ENCODE data around the gene ROPN1L. TPM values are rescaled to one million over a fixed set of nuclear protein-coding genes. Genes with fewer than 3 reads are reported as not detected.

ROPN1L gene
- total and polyA plus RNA-seq, 4 donors = 12.0 to 34.8 (median 27.2) TPM

DNA sequence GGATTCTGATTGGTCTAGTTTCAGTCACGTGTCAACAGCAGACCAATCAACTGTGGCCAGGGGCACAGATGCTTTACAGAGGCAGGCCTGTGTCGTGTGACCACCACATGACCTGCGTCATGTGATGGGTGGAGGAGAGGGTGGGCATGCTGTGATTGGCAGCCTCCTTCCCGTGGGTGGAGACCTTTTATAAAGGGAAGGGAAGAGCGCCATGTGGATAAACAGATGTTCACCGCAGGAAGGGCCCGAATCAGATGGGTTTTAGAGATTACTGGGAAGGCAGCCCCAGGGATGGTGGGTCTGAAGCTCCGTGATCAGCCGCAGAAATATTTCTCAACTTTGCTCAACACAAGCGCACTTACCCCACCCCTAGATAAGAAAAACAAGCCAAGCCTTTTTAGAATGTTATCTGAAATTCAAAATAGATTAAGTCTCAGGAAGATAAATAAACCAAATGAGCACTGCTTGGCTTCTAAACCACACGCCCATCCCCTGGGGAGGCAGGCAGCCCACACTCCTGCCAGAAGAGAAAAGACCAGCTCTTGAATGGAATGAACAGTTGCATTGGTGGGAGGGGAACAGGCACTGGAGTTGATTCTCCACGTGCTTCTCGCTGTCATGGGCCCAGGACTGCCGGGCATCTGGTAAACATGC is 43.6 kb downstream of the ROPN1L start:
- peak in 1 of 3 donors; percentile 41 for DNase-seq

DNA sequence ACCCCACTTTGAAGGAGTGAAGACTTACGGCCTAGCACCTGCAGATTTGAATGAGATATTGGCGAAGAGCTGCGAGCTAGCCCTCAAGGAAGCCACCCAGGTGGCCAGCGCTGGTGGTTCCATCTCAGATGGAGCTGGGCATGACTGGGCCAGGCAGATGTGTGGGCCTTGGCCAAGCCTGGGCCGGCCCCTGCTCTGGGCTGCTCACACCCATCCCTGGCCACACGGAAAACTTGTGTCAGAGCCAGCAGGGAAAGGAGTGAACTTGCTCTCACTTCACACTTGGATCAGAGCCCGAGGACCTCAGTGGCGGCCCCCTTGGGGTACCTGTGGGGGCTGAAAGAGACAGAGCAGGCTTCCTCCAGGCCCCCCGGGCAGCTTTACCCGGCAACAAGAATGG is 44.2 kb downstream of the ROPN1L start:
- TF ChIP-seq, protein P1, sequence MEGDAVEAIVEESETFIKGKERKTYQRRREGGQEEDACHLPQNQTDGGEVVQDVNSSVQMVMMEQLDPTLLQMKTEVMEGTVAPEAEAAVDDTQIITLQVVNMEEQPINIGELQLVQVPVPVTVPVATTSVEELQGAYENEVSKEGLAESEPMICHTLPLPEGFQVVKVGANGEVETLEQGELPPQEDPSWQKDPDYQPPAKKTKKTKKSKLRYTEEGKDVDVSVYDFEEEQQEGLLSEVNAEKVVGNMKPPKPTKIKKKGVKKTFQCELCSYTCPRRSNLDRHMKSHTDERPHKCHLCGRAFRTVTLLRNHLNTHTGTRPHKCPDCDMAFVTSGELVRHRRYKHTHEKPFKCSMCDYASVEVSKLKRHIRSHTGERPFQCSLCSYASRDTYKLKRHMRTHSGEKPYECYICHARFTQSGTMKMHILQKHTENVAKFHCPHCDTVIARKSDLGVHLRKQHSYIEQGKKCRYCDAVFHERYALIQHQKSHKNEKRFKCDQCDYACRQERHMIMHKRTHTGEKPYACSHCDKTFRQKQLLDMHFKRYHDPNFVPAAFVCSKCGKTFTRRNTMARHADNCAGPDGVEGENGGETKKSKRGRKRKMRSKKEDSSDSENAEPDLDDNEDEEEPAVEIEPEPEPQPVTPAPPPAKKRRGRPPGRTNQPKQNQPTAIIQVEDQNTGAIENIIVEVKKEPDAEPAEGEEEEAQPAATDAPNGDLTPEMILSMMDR (IDR thresholded peaks at IDR 0.05; ENCODE audit: control extremely low read depth, extremely low read depth) = no peak
- DNase-seq = no peak
- 84 to 85% methylated on average over 10 of the region's 10 CpGs for WGBS, 2 donors
- Histone ChIP-seq H3K4me1 (ENCODE audit: control insufficient read depth in 5 of 5, insufficient read depth in 5 of 5, low read length in 5 of 5) (peaks cover 0 to 22% (median 0%) of the 10 kb centered on the region in 5 donors), H3K4me3 (no peak overlapping the region), H3K9me3 (ENCODE audit: control insufficient read depth in 4 of 4, insufficient read depth in 3 of 4, low read length in 3 of 4) (no peaks in the 10 kb centered on the region), H3K27ac (ENCODE audit: low read depth in 1 of 2, low read length in 1 of 2) (peak overlapping the region in 1 of 2 donors; percentile 2), H3K36me3 (ENCODE audit: control insufficient read depth in 4 of 4, insufficient read depth in 4 of 4, low read length in 4 of 4) (no peaks in the 10 kb centered on the region), H3K9ac (ENCODE audit: insufficient read depth in 1 of 2, low read length in 2 of 2) (no peak overlapping the region), H3K27me3 (ENCODE audit: control insufficient read depth in 3 of 3, insufficient read depth in 3 of 3, low read length in 2 of 3) (no peaks in the 10 kb centered on the region)
- ATAC-seq (ENCODE audit: insufficient read depth, low FRiP score) = no peak

More for the DNA sequence above, 43.6 kb downstream of the ROPN1L start:
- peaks cover 0 to 25% (median 0%) of the 10 kb centered on the region in 5 donors for H3K4me1 ChIP-seq (ENCODE audit: control insufficient read depth in 5 of 5, insufficient read depth in 5 of 5, low read length in 5 of 5)
- ATAC-seq (ENCODE audit: insufficient read depth, low FRiP score) = no peak
- no peak overlapping the region for H3K4me3 ChIP-seq
- no peaks in the 10 kb centered on the region for H3K36me3 ChIP-seq (ENCODE audit: control insufficient read depth in 4 of 4, insufficient read depth in 4 of 4, low read length in 4 of 4)
- WGBS, 2 donors = 16 to 21% methylated on average over 14 of the region's 14 CpGs
- TF ChIP-seq, protein P1 (IDR thresholded peaks at IDR 0.05; ENCODE audit: control extremely low read depth, extremely low read depth) = no peak
- no peak overlapping the region for H3K9ac ChIP-seq (ENCODE audit: insufficient read depth in 1 of 2, low read length in 2 of 2)
- no peaks in the 10 kb centered on the region for H3K9me3 ChIP-seq (ENCODE audit: control insufficient read depth in 4 of 4, insufficient read depth in 3 of 4, low read length in 3 of 4)
- H3K27ac ChIP-seq (ENCODE audit: low read depth in 1 of 2, low read length in 1 of 2) = peak overlapping the region in 1 of 2 donors; percentile 34
- H3K27me3 ChIP-seq (ENCODE audit: control insufficient read depth in 3 of 3, insufficient read depth in 3 of 3, low read length in 2 of 3) = no peaks in the 10 kb centered on the region

DNA sequence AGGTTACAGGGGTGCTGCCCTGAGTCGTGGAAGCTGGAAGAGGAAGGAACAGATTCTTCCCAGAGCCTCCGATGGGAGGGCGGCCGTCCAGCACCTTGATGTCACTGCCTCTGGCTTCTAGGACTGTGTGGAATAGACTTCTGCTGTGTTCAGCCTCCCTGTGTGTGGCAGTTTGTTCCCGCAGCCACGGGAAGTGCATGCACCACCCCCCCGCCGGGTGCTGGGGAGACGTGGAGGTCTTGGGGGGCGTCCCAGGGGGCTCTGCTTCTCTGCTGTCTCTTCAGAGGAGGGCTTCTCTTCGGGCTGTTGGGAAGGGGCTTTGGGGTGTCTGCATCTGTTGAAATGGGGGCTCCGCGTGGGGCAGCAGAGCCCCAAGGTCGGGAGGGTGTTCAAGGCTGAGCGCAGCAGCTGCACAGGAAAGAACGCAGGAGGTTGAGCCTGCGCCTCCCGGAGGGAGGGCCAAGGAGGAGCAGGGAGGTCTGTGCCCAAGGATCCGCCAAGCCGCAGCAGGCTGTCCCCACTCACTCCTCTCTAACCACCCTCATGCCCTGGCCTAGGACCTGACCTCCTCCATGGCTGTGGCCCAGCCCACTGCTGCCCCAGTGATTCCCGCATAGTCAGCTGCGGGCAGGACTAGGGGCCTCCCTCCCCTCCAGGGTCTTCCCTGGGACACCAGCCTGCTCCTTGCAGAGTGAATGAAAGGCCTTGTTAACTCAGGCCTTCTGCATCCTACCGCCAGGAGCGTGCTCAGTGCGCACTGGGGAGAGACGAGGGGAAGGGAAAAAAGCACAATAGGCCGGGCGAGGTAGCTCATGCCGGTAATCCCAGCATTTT is 45.0 kb downstream of the ROPN1L start:
- ATAC-seq (ENCODE audit: insufficient read depth, low FRiP score) (no peak), DNase-seq (no peak)
- TF ChIP-seq, protein P1 (IDR thresholded peaks at IDR 0.05; ENCODE audit: control extremely low read depth, extremely low read depth) = no peak
- no peaks in the 10 kb centered on the region for H3K36me3 ChIP-seq (ENCODE audit: control insufficient read depth in 4 of 4, insufficient read depth in 4 of 4, low read length in 4 of 4)
- 88 to 89% methylated on average over 29 of the region's 29 CpGs for WGBS, 2 donors
- H3K9me3 ChIP-seq (ENCODE audit: control insufficient read depth in 4 of 4, insufficient read depth in 3 of 4, low read length in 3 of 4) = no peaks in the 10 kb centered on the region
- H3K27me3 ChIP-seq (ENCODE audit: control insufficient read depth in 3 of 3, insufficient read depth in 3 of 3, low read length in 2 of 3) = no peaks in the 10 kb centered on the region
- no peak overlapping the region for H3K27ac ChIP-seq (ENCODE audit: low read depth in 1 of 2, low read length in 1 of 2)
- H3K9ac ChIP-seq (ENCODE audit: insufficient read depth in 1 of 2, low read length in 2 of 2) = no peak overlapping the region
- H3K4me1 ChIP-seq (ENCODE audit: control insufficient read depth in 5 of 5, insufficient read depth in 5 of 5, low read length in 5 of 5) = peaks cover 0 to 17% (median 0%) of the 10 kb centered on the region in 5 donors
- no peak overlapping the region for H3K4me3 ChIP-seq
